ENCODE measurements around the gene RTF1.

DNA sequence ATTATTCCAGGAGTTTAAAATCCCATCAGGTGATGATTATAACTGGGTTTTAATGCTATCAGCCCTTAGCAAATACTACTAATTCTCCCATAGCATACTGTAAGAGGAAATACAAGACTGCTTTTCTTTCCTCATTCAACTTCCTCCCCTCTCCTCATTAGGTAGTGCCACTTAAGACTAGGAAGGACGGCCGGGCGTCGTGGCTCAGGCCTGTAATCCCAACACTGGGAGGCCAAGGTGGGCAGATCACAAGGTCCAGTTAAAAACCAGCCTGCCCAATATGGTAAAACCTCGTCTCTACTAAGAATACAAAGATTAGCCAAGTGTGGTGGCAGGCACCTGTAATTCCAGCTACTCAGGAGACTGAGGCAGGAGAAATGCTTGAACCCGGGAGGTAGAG lies 29.2 kb upstream of the RTF1 start:
- TF ChIP-seq, protein P1, sequence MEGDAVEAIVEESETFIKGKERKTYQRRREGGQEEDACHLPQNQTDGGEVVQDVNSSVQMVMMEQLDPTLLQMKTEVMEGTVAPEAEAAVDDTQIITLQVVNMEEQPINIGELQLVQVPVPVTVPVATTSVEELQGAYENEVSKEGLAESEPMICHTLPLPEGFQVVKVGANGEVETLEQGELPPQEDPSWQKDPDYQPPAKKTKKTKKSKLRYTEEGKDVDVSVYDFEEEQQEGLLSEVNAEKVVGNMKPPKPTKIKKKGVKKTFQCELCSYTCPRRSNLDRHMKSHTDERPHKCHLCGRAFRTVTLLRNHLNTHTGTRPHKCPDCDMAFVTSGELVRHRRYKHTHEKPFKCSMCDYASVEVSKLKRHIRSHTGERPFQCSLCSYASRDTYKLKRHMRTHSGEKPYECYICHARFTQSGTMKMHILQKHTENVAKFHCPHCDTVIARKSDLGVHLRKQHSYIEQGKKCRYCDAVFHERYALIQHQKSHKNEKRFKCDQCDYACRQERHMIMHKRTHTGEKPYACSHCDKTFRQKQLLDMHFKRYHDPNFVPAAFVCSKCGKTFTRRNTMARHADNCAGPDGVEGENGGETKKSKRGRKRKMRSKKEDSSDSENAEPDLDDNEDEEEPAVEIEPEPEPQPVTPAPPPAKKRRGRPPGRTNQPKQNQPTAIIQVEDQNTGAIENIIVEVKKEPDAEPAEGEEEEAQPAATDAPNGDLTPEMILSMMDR (conservative IDR thresholded peaks at IDR 0.05; ENCODE audit: low read depth, low read length): no peak
- TF ChIP-seq EZH2 (IDR thresholded peaks at IDR 0.05; ENCODE audit: borderline replicate concordance, low read depth, low read length, poor library complexity, severe bottlenecking): no peak

Data from A673 (cell line).